ENCODE results near the gene DNHD1.

DNA sequence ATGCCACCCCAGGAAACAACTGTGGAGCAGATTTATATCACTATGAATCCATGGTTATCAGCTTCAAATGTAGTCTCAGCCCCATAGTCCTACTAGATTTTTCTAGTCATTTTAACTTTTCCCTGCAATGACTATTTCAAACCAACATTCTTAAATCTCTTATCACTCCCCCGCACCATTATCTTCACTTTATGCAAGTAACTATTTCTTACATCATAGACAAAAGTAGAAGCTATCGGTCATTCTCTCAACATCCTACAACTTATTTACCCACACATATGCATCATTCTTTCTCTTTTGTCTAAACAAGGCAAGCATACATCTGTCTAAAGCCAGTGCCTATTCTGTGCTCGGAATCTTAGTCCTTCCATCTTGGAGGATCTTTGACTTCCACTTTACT, 11.4 kb upstream of the DNHD1 start:
- TF ChIP-seq, protein P1, sequence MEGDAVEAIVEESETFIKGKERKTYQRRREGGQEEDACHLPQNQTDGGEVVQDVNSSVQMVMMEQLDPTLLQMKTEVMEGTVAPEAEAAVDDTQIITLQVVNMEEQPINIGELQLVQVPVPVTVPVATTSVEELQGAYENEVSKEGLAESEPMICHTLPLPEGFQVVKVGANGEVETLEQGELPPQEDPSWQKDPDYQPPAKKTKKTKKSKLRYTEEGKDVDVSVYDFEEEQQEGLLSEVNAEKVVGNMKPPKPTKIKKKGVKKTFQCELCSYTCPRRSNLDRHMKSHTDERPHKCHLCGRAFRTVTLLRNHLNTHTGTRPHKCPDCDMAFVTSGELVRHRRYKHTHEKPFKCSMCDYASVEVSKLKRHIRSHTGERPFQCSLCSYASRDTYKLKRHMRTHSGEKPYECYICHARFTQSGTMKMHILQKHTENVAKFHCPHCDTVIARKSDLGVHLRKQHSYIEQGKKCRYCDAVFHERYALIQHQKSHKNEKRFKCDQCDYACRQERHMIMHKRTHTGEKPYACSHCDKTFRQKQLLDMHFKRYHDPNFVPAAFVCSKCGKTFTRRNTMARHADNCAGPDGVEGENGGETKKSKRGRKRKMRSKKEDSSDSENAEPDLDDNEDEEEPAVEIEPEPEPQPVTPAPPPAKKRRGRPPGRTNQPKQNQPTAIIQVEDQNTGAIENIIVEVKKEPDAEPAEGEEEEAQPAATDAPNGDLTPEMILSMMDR (IDR thresholded peaks at IDR 0.05; ENCODE audit: low read length): no peak
- TF ChIP-seq EZH2phosphoT487 (IDR thresholded peaks at IDR 0.05; ENCODE audit: low read length): no peak
- TF ChIP-seq EZH2 (optimal IDR thresholded peaks at IDR 0.05; ENCODE audit: low read depth, low read length): no peak

Measured in MM.1S (cell line).